WTC11 (cell line): ENCODE results near the gene LNX2. TPM values are rescaled to one million over a fixed set of nuclear protein-coding genes. Genes with fewer than 3 reads are reported as not detected.

Source experiments
- ATAC-seq: fragments of 200-7000 bp; cut with Tn5 transposase; 2 replicates; pipeline ENCODE4 v1.10.0; 2021; ENCODE audit warnings: mild to moderate bottlenecking, moderate library complexity
- CTCF ChIA-PET: fragments of 300-600 bp; sonication (Branson Sonifier 250); formaldehyde crosslinking; loops from one replicate; lab custom pipeline; 2021; ENCODE audit warnings: antibody characterized with exemption; lab: Charles Lee
- POLR2A ChIA-PET: fragments of 350-600 bp; sonication (Branson Sonifier 250); formaldehyde crosslinking; loops from one replicate; lab custom pipeline; 2021; ENCODE audit warnings: antibody characterized with exemption; lab: Charles Lee
- DNase-seq: peaks from one replicate; pipeline ENCODE4 v3.0.0; 2021; ENCODE audit warnings: low spot score
- H3K27ac Mint-ChIP-seq: 2 replicates; pipeline ENCODE4 v1.8.0; 2021; ENCODE audit warnings: mixed read lengths
- H3K27me3 Mint-ChIP-seq: 2 replicates; pipeline ENCODE4 v1.8.0; 2021; ENCODE audit warnings: low read depth, mild to moderate bottlenecking, moderate library complexity, mixed read lengths
- H3K36me3 Mint-ChIP-seq: 2 replicates; pipeline ENCODE4 v1.8.0; 2021; ENCODE audit warnings: mixed read lengths
- H3K4me1 Mint-ChIP-seq: 2 replicates; pipeline ENCODE4 v1.8.0; 2022; ENCODE audit warnings: mixed read lengths
- H3K4me3 Mint-ChIP-seq: 2 replicates; pipeline ENCODE4 v1.8.0; 2021; ENCODE audit warnings: mild to moderate bottlenecking, moderate library complexity, mixed read lengths
- H3K9me3 Mint-ChIP-seq: 2 replicates; pipeline ENCODE4 v1.8.0; 2021; ENCODE audit warnings: mixed read lengths
- ETV6 ChIP-seq: sonication (generic); formaldehyde crosslinking; IDR thresholded peaks from 2 replicates; pipeline ENCODE4 v1.8.1; 2022; ENCODE audit warnings: mild to moderate bottlenecking, missing genetic modification reagents
- JUN ChIP-seq: sonication (generic); formaldehyde crosslinking; IDR thresholded peaks from 2 replicates; pipeline ENCODE4 v1.8.0; 2023; ENCODE audit warnings: mild to moderate bottlenecking, missing genetic modification reagents
- PRRX2 ChIP-seq: fragments of 250-450 bp; sonication (Bioruptor Pico); IDR thresholded peaks from 2 replicates; pipeline ENCODE4 v1.8.0; 2021; ENCODE audit warnings: mild to moderate bottlenecking
- RORB ChIP-seq: fragments of 250-450 bp; sonication (Bioruptor Pico); IDR thresholded peaks from 2 replicates; pipeline ENCODE4 v1.9.0; 2021; ENCODE audit warnings: mild to moderate bottlenecking
- USF1 ChIP-seq: sonication (generic); formaldehyde crosslinking; IDR thresholded peaks from 2 replicates; pipeline ENCODE4 v1.8.0; 2022; ENCODE audit warnings: mild to moderate bottlenecking, missing genetic modification reagents
- ZNF219 ChIP-seq: sonication (generic); formaldehyde crosslinking; IDR thresholded peaks from 2 replicates; pipeline ENCODE4 v1.8.0; 2023; ENCODE audit warnings: missing genetic modification reagents, mild to moderate bottlenecking, borderline replicate concordance
- ZNF317 ChIP-seq: sonication (generic); formaldehyde crosslinking; IDR thresholded peaks from 2 replicates; pipeline ENCODE4 v1.8.1; 2023; ENCODE audit warnings: low read depth, mild to moderate bottlenecking, moderate library complexity, missing genetic modification reagents, borderline replicate concordance
- ZNF423 ChIP-seq: fragments of 250-450 bp; sonication (Bioruptor Pico); IDR thresholded peaks from 2 replicates; pipeline ENCODE4 v2.1.2; 2022; ENCODE audit warnings: mild to moderate bottlenecking, moderate library complexity
- total RNA-seq: library from RNA; stranded (reverse); gene quantifications from 3 replicates; pipeline ENCODE4 v1.2.3, GENCODE V29; 2021
- TF ChIP-seq, protein P1 (sequence below): sonication (generic); formaldehyde crosslinking; IDR thresholded peaks from 2 replicates; pipeline ENCODE4 v1.8.1; 2022; ENCODE audit warnings: missing genetic modification reagents, borderline replicate concordance
- TF ChIP-seq, protein P2 (sequence below): fragments of 250-450 bp; sonication (Bioruptor Pico); IDR thresholded peaks from 2 replicates; pipeline ENCODE4 v1.9.0; 2021; ENCODE audit warnings: moderate library complexity, mild to moderate bottlenecking, inconsistent platforms, borderline replicate concordance
- TF ChIP-seq, protein P3 (sequence below): fragments of 200-600 bp; IDR thresholded peaks from 2 replicates; pipeline ENCODE4 v1.8.0; 2022; ENCODE audit warnings: antibody characterized with exemption
- TF ChIP-seq, protein P4 (sequence below): sonication (generic); formaldehyde crosslinking; IDR thresholded peaks from 2 replicates; pipeline ENCODE4 v1.8.0; 2022; ENCODE audit warnings: mild to moderate bottlenecking, missing genetic modification reagents
- TF ChIP-seq, protein P5 (sequence below): fragments of 250-450 bp; sonication (Bioruptor Pico); conservative IDR thresholded peaks from 2 replicates; pipeline ENCODE4 v1.9.0; 2021; ENCODE audit warnings: mild to moderate bottlenecking
- TF ChIP-seq, protein P6 (sequence below): sonication (generic); formaldehyde crosslinking; IDR thresholded peaks from 2 replicates; pipeline ENCODE4 v1.8.0; 2023; ENCODE audit warnings: missing genetic modification reagents

LNX2 gene
- total RNA-seq, 1 experiment from 2014 or later: 10.1 TPM

- TF ChIP-seq JUN (CRISPR knock-in tag) (no peak), ZNF317 (CRISPR knock-in tag) (no peak), ZNF219 (CRISPR knock-in tag) (no peak), RORB (no peak), ETV6 (no peak), ZNF423 (no peak), USF1 (CRISPR knock-in tag) (no peak), PRRX2 (CRISPR knock-in tag) (no peak)
- TF ChIP-seq, protein P1, sequence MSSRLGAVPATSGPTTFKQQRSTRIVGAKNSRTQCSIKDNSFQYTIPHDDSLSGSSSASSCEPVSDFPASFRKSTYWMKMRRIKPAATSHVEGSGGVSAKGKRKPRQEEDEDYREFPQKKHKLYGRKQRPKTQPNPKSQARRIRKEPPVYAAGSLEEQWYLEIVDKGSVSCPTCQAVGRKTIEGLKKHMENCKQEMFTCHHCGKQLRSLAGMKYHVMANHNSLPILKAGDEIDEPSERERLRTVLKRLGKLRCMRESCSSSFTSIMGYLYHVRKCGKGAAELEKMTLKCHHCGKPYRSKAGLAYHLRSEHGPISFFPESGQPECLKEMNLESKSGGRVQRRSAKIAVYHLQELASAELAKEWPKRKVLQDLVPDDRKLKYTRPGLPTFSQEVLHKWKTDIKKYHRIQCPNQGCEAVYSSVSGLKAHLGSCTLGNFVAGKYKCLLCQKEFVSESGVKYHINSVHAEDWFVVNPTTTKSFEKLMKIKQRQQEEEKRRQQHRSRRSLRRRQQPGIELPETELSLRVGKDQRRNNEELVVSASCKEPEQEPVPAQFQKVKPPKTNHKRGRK (CRISPR knock-in tag): no peak
- TF ChIP-seq, protein P2, sequence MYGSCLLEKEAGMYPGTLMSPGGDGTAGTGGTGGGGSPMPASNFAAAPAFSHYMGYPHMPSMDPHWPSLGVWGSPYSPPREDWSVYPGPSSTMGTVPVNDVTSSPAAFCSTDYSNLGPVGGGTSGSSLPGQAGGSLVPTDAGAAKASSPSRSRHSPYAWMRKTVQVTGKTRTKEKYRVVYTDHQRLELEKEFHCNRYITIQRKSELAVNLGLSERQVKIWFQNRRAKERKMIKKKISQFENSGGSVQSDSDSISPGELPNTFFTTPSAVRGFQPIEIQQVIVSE: no peak
- TF ChIP-seq, protein P3, sequence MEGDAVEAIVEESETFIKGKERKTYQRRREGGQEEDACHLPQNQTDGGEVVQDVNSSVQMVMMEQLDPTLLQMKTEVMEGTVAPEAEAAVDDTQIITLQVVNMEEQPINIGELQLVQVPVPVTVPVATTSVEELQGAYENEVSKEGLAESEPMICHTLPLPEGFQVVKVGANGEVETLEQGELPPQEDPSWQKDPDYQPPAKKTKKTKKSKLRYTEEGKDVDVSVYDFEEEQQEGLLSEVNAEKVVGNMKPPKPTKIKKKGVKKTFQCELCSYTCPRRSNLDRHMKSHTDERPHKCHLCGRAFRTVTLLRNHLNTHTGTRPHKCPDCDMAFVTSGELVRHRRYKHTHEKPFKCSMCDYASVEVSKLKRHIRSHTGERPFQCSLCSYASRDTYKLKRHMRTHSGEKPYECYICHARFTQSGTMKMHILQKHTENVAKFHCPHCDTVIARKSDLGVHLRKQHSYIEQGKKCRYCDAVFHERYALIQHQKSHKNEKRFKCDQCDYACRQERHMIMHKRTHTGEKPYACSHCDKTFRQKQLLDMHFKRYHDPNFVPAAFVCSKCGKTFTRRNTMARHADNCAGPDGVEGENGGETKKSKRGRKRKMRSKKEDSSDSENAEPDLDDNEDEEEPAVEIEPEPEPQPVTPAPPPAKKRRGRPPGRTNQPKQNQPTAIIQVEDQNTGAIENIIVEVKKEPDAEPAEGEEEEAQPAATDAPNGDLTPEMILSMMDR: no peak
- TF ChIP-seq, protein P4, sequence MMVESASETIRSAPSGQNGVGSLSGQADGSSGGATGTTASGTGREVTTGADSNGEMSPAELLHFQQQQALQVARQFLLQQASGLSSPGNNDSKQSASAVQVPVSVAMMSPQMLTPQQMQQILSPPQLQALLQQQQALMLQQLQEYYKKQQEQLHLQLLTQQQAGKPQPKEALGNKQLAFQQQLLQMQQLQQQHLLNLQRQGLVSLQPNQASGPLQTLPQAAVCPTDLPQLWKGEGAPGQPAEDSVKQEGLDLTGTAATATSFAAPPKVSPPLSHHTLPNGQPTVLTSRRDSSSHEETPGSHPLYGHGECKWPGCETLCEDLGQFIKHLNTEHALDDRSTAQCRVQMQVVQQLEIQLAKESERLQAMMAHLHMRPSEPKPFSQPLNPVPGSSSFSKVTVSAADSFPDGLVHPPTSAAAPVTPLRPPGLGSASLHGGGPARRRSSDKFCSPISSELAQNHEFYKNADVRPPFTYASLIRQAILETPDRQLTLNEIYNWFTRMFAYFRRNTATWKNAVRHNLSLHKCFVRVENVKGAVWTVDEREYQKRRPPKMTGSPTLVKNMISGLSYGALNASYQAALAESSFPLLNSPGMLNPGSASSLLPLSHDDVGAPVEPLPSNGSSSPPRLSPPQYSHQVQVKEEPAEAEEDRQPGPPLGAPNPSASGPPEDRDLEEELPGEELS: no peak
- TF ChIP-seq, protein P5, sequence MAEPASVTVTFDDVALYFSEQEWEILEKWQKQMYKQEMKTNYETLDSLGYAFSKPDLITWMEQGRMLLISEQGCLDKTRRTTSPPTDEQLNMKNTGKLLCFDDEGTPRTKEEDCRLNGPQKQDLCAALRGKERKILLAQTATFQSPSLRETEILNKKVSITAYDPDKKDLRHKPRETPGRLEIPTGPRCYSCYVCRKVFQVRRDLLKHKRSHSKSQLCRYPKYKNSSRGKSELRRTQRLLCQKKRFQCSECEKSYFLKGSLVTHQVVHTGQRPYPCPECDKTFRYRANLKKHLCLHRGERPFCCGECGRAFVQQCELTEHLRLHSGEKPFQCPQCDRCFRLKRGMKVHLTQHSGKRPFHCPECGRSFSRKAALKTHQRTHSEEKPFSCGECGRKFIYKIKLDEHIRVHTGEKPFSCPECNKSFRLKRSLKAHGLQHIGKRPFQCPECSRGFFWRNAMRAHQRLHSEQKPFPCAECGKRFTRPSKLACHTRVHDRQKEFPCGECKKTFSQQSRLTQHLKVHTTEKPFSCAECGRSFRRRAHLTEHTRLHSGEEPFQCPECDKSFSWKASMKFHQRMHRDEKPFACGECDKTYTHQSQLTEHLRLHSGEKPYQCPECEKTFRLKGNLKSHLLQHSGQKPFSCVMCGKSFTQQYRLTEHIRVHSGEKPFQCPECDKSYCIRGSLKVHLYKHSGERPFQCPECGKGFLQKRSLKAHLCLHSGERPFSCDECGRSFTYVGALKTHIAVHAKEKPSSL (CRISPR knock-in tag): no peak
- TF ChIP-seq, protein P6, sequence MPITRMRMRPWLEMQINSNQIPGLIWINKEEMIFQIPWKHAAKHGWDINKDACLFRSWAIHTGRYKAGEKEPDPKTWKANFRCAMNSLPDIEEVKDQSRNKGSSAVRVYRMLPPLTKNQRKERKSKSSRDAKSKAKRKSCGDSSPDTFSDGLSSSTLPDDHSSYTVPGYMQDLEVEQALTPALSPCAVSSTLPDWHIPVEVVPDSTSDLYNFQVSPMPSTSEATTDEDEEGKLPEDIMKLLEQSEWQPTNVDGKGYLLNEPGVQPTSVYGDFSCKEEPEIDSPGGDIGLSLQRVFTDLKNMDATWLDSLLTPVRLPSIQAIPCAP (CRISPR knock-in tag): no peak
- H3K27me3 Mint-ChIP-seq: no peaks in the 10 kb centered on the region
- ATAC-seq (peak; percentile 48), DNase-seq (no peak)
- POLR2A ChIA-PET: interaction anchor here (0.6 kb wide), 1 partner anchor 10 kb away, joined by 5 read pairs; no protein-coding TSS in a partner anchor
- H3K27ac Mint-ChIP-seq: no peak overlapping the region
- H3K4me1 Mint-ChIP-seq: peaks cover 7% of the 10 kb centered on the region
- CTCF ChIA-PET: interaction anchor here (0.6 to 1.9 kb wide), 6 partner anchors 11 to 330 kb away, joined by 3 to 7 read pairs (median 4); no protein-coding TSS in a partner anchor
- H3K36me3 Mint-ChIP-seq: no peaks in the 10 kb centered on the region
- no peak overlapping the region for H3K4me3 Mint-ChIP-seq
- no peaks in the 10 kb centered on the region for H3K9me3 Mint-ChIP-seq
Observed at GRCh38 chr13:27496536-27497273, 123.6 kb downstream of the LNX2 start.
